Activated CD4-positive, alpha-beta T cell treated with anti-CD3 and anti-CD28 coated beads, Interleukin-2, amount 10 ng/mL, durations not matched to agents 24 days and 14 days (primary cell): ENCODE data around the gene ZNF710. TPM values are rescaled to one million over a fixed set of nuclear protein-coding genes. Genes with fewer than 3 reads are reported as not detected.
A peak's percentile ranks its signal among the peaks of the same experiment; 100 is the strongest.

Experiments used
- DNase-seq: peaks from one replicate; pipeline ENCODE4 v3.0.0; 2022
- H3K27ac Mint-ChIP-seq: one replicate; pipeline ENCODE4 v1.8.0; 2022; ENCODE audit warnings: mild to moderate bottlenecking, mixed read lengths
- H3K27me3 Mint-ChIP-seq: one replicate; pipeline ENCODE4 v1.8.0; 2022; ENCODE audit warnings: mixed read lengths
- H3K36me3 Mint-ChIP-seq: one replicate; pipeline ENCODE4 v1.8.0; 2022; ENCODE audit warnings: low read depth, mild to moderate bottlenecking, mixed read lengths
- H3K4me1 Mint-ChIP-seq: one replicate; pipeline ENCODE4 v1.8.0; 2021; ENCODE audit warnings: mixed read lengths
- H3K4me3 Mint-ChIP-seq: one replicate; pipeline ENCODE4 v1.8.0; 2022; ENCODE audit warnings: mild to moderate bottlenecking, moderate library complexity, mixed read lengths
- H3K9me3 Mint-ChIP-seq: one replicate; pipeline ENCODE4 v1.8.0; 2021; ENCODE audit warnings: mixed read lengths
- intact Hi-C: fragments of 100-400 bp; cut with micrococcal nuclease; formaldehyde crosslinking; loops from one replicate; pipeline ENCODE4 v1.15.1; 2023
- total RNA-seq: library from RNA; stranded (reverse); gene quantifications from 2 replicates; pipeline ENCODE4 v1.2.3, GENCODE V29; 2022

Gene ZNF710
- total RNA-seq, 1 donor from 2014 or later = 28.3 TPM

- intact Hi-C loops = no loop called here
- Mint-ChIP-seq H3K36me3 (no peaks in the 10 kb centered on the region), H3K27ac (no peak overlapping the region), H3K4me1 (peaks cover 30% of the 10 kb centered on the region), H3K9me3 (no peaks in the 10 kb centered on the region), H3K27me3 (no peaks in the 10 kb centered on the region), H3K4me3 (no peak overlapping the region)
- DNase-seq = no peak
Measured at GRCh38 chr15:90043530-90044010, 42.4 kb downstream of the ZNF710 start.

GRCh38 chr15:90044191-90044590, 43.1 kb downstream of the ZNF710 start:
- Mint-ChIP-seq H3K27me3 (no peaks in the 10 kb centered on the region), H3K4me1 (peaks cover 25% of the 10 kb centered on the region), H3K27ac (no peak overlapping the region), H3K4me3 (no peak overlapping the region), H3K9me3 (no peaks in the 10 kb centered on the region), H3K36me3 (no peaks in the 10 kb centered on the region)
- intact Hi-C loops = no loop called here
- DNase-seq = no peak

GRCh38 chr15:90044916-90045371, 43.8 kb downstream of the ZNF710 start:
- H3K9me3 Mint-ChIP-seq = no peaks in the 10 kb centered on the region
- no peaks in the 10 kb centered on the region for H3K27me3 Mint-ChIP-seq
- intact Hi-C loops = no loop called here
- no peak for DNase-seq
- H3K4me1 Mint-ChIP-seq = peaks cover 21% of the 10 kb centered on the region
- H3K4me3 Mint-ChIP-seq = no peak overlapping the region
- no peaks in the 10 kb centered on the region for H3K36me3 Mint-ChIP-seq
- H3K27ac Mint-ChIP-seq = no peak overlapping the region

GRCh38 chr15:90046289-90046688, 45.2 kb downstream of the ZNF710 start:
- Mint-ChIP-seq H3K36me3 (no peaks in the 10 kb centered on the region), H3K27me3 (no peaks in the 10 kb centered on the region), H3K4me1 (peaks cover 13% of the 10 kb centered on the region), H3K9me3 (no peaks in the 10 kb centered on the region), H3K4me3 (no peak overlapping the region), H3K27ac (no peak overlapping the region)
- intact Hi-C loops = no loop called here
- DNase-seq = no peak

GRCh38 chr15:90046911-90047392, 45.8 kb downstream of the ZNF710 start:
- no peaks in the 10 kb centered on the region for H3K9me3 Mint-ChIP-seq

GRCh38 chr15:90047956-90048575, 46.9 kb downstream of the ZNF710 start:
- Mint-ChIP-seq H3K4me3 (no peak overlapping the region), H3K4me1 (peaks cover 13% of the 10 kb centered on the region), H3K36me3 (no peaks in the 10 kb centered on the region), H3K27ac (no peak overlapping the region), H3K9me3 (no peaks in the 10 kb centered on the region), H3K27me3 (no peaks in the 10 kb centered on the region)
- DNase-seq = no peak
- intact Hi-C loops = no loop called here

More at GRCh38 chr15:90046911-90047392, 45.8 kb downstream of the ZNF710 start:
- DNase-seq = no peak
- H3K27me3 Mint-ChIP-seq = no peaks in the 10 kb centered on the region
- H3K4me1 Mint-ChIP-seq = peaks cover 12% of the 10 kb centered on the region
- intact Hi-C loops = no loop called here
- H3K4me3 Mint-ChIP-seq = no peak overlapping the region
- no peak overlapping the region for H3K27ac Mint-ChIP-seq
- no peaks in the 10 kb centered on the region for H3K36me3 Mint-ChIP-seq

- no peak overlapping the region for H3K4me3 Mint-ChIP-seq
- DNase-seq = no peak
- H3K9me3 Mint-ChIP-seq = no peaks in the 10 kb centered on the region
- intact Hi-C loops = no loop called here
- no peaks in the 10 kb centered on the region for H3K36me3 Mint-ChIP-seq
- no peak overlapping the region for H3K27ac Mint-ChIP-seq
- H3K27me3 Mint-ChIP-seq = no peaks in the 10 kb centered on the region
- H3K4me1 Mint-ChIP-seq = peaks cover 16% of the 10 kb centered on the region
Measured at GRCh38 chr15:90049030-90049429, 47.9 kb downstream of the ZNF710 start.

- H3K27ac Mint-ChIP-seq = no peak overlapping the region
- H3K9me3 Mint-ChIP-seq = no peaks in the 10 kb centered on the region
- intact Hi-C loops = no loop called here
- no peaks in the 10 kb centered on the region for H3K27me3 Mint-ChIP-seq
- H3K4me1 Mint-ChIP-seq = peaks cover 16% of the 10 kb centered on the region
- H3K4me3 Mint-ChIP-seq = no peak overlapping the region
- no peak for DNase-seq
- H3K36me3 Mint-ChIP-seq = no peaks in the 10 kb centered on the region
Measured at GRCh38 chr15:90049666-90050604, 48.8 kb downstream of the ZNF710 start.

- no peaks in the 10 kb centered on the region for H3K9me3 Mint-ChIP-seq
Measured at GRCh38 chr15:90051874-90052273, 50.8 kb downstream of the ZNF710 start.

GRCh38 chr15:90053685-90054466, 52.8 kb downstream of the ZNF710 start:
- H3K27me3 Mint-ChIP-seq = no peaks in the 10 kb centered on the region
- H3K9me3 Mint-ChIP-seq = no peaks in the 10 kb centered on the region
- intact Hi-C loops = no loop called here
- DNase-seq = no peak
- H3K27ac Mint-ChIP-seq = no peak overlapping the region
- H3K4me1 Mint-ChIP-seq = peaks cover 18% of the 10 kb centered on the region
- H3K4me3 Mint-ChIP-seq = no peak overlapping the region
- no peaks in the 10 kb centered on the region for H3K36me3 Mint-ChIP-seq

More at GRCh38 chr15:90051874-90052273, 50.8 kb downstream of the ZNF710 start:
- intact Hi-C loops = no loop called here
- no peaks in the 10 kb centered on the region for H3K36me3 Mint-ChIP-seq
- no peak overlapping the region for H3K4me3 Mint-ChIP-seq
- H3K27ac Mint-ChIP-seq = peak overlapping the region; percentile 25
- no peaks in the 10 kb centered on the region for H3K27me3 Mint-ChIP-seq
- H3K4me1 Mint-ChIP-seq = peaks cover 10% of the 10 kb centered on the region
- no peak for DNase-seq

GRCh38 chr15:90054618-90055097, 53.5 kb downstream of the ZNF710 start:
- intact Hi-C loops = loop anchor here (5.0 kb wide), 1 partner anchor 43 kb away; no protein-coding TSS in a partner anchor
- no peaks in the 10 kb centered on the region for H3K9me3 Mint-ChIP-seq

GRCh38 chr15:90055182-90055581, 54.1 kb downstream of the ZNF710 start:
- peaks cover 2% of the 10 kb centered on the region for H3K36me3 Mint-ChIP-seq
- intact Hi-C loops = loop anchor here (5.0 kb wide), 1 partner anchor 42 kb away; no protein-coding TSS in a partner anchor
- H3K27ac Mint-ChIP-seq = no peak overlapping the region
- no peak for DNase-seq
- H3K4me3 Mint-ChIP-seq = no peak overlapping the region
- peaks cover 29% of the 10 kb centered on the region for H3K4me1 Mint-ChIP-seq
- H3K27me3 Mint-ChIP-seq = no peaks in the 10 kb centered on the region
- no peaks in the 10 kb centered on the region for H3K9me3 Mint-ChIP-seq

More at GRCh38 chr15:90054618-90055097, 53.5 kb downstream of the ZNF710 start:
- Mint-ChIP-seq H3K27me3 (no peaks in the 10 kb centered on the region), H3K27ac (no peak overlapping the region), H3K4me1 (peaks cover 24% of the 10 kb centered on the region), H3K4me3 (no peak overlapping the region), H3K36me3 (peaks cover under 1% of the 10 kb centered on the region)
- DNase-seq = no peak

GRCh38 chr15:90056529-90056928, 55.4 kb downstream of the ZNF710 start:
- Mint-ChIP-seq H3K4me3 (no peak overlapping the region), H3K36me3 (peaks cover 4% of the 10 kb centered on the region), H3K27ac (no peak overlapping the region), H3K4me1 (peaks cover 33% of the 10 kb centered on the region), H3K27me3 (no peaks in the 10 kb centered on the region), H3K9me3 (no peaks in the 10 kb centered on the region)
- no peak for DNase-seq
- intact Hi-C loops = loop anchor here (5.0 kb wide), 1 partner anchor 41 kb away; no protein-coding TSS in a partner anchor
